Endothelial cell (in vitro differentiated cells): Measurements from ENCODE around the gene GDF11. TPM values are rescaled to one million over a fixed set of nuclear protein-coding genes. Genes with fewer than 3 reads are reported as not detected.

Source experiments
- DNase-seq: peaks from one replicate; pipeline ENCODE4 v3.0.0; 2021; ENCODE audit warnings: low spot score
- H3K27ac Mint-ChIP-seq: one replicate; pipeline ENCODE4 v1.8.0; 2021; ENCODE audit warnings: mixed read lengths, inconsistent platforms; ENCODE audit not compliant: unreplicated experiment
- H3K27me3 Mint-ChIP-seq: one replicate; pipeline ENCODE4 v1.8.0; 2021; ENCODE audit warnings: mild to moderate bottlenecking, moderate library complexity, mixed read lengths, inconsistent platforms; ENCODE audit not compliant: unreplicated experiment
- H3K36me3 Mint-ChIP-seq: one replicate; pipeline ENCODE4 v1.8.0; 2021; ENCODE audit warnings: mild to moderate bottlenecking, low read depth, mixed read lengths, inconsistent platforms; ENCODE audit not compliant: unreplicated experiment
- H3K4me1 Mint-ChIP-seq: one replicate; pipeline ENCODE4 v1.8.0; 2021; ENCODE audit warnings: mild to moderate bottlenecking, mixed read lengths, inconsistent platforms; ENCODE audit not compliant: unreplicated experiment
- H3K4me3 Mint-ChIP-seq: one replicate; pipeline ENCODE4 v1.8.0; 2021; ENCODE audit warnings: mild to moderate bottlenecking, mixed read lengths, inconsistent platforms; ENCODE audit not compliant: unreplicated experiment
- H3K9me3 Mint-ChIP-seq: one replicate; pipeline ENCODE4 v1.8.0; 2021; ENCODE audit warnings: mixed read lengths, inconsistent platforms; ENCODE audit not compliant: unreplicated experiment
- CTCF ChIP-seq: fragments of 200-600 bp; sonication (generic); IDR thresholded peaks from one replicate; pipeline ENCODE4 v1.5.0; 2021; ENCODE audit warnings: antibody characterized with exemption; ENCODE audit not compliant: unreplicated experiment
- total RNA-seq: library from RNA; stranded (reverse); fragmentation: NEBNext Ultra II Directional; extraction: Animal tissue kit (Norgen Biotek cat#: 25700); gene quantifications from one replicate; pipeline ENCODE4 v1.2.1, GENCODE V29; 2021; ENCODE audit not compliant: unreplicated experiment

GDF11 gene
- total RNA-seq, 1 donor from 2014 or later = 9.3 TPM

- no peak for TF ChIP-seq CTCF
- H3K4me3 Mint-ChIP-seq = no peak overlapping the region
- no peaks in the 10 kb centered on the region for H3K9me3 Mint-ChIP-seq
- H3K27me3 Mint-ChIP-seq = peaks cover 21% of the 10 kb centered on the region
- H3K27ac Mint-ChIP-seq = no peak overlapping the region
- H3K4me1 Mint-ChIP-seq = peaks cover 10% of the 10 kb centered on the region
- H3K36me3 Mint-ChIP-seq = peaks cover 7% of the 10 kb centered on the region
- no peak for DNase-seq
Measured at GRCh38 chr12:55703901-55704761, 38.8 kb upstream of the GDF11 start.

- no peaks in the 10 kb centered on the region for H3K9me3 Mint-ChIP-seq
- H3K4me3 Mint-ChIP-seq = no peak overlapping the region
- TF ChIP-seq CTCF = no peak
- H3K4me1 Mint-ChIP-seq = peaks cover 12% of the 10 kb centered on the region
- no peak for DNase-seq
- peaks cover 7% of the 10 kb centered on the region for H3K36me3 Mint-ChIP-seq
- H3K27ac Mint-ChIP-seq = no peak overlapping the region
- peaks cover 17% of the 10 kb centered on the region for H3K27me3 Mint-ChIP-seq
Measured at GRCh38 chr12:55704824-55705718, 37.9 kb upstream of the GDF11 start.

- H3K27me3 Mint-ChIP-seq = peaks cover 17% of the 10 kb centered on the region
Measured at GRCh38 chr12:55705782-55706402, 37.0 kb upstream of the GDF11 start.

GRCh38 chr12:55706568-55707218 is 36.2 kb upstream of the GDF11 start:
- Mint-ChIP-seq H3K27ac (no peak overlapping the region), H3K4me3 (peak overlapping the region; percentile 80), H3K4me1 (peaks cover 12% of the 10 kb centered on the region), H3K27me3 (peaks cover 17% of the 10 kb centered on the region), H3K9me3 (no peaks in the 10 kb centered on the region), H3K36me3 (peaks cover 5% of the 10 kb centered on the region)
- no peak for DNase-seq
- TF ChIP-seq CTCF = no peak

More at GRCh38 chr12:55705782-55706402, 37.0 kb upstream of the GDF11 start:
- peak; percentile 40 for DNase-seq
- Mint-ChIP-seq H3K4me1 (peaks cover 12% of the 10 kb centered on the region), H3K9me3 (no peaks in the 10 kb centered on the region), H3K27ac (no peak overlapping the region), H3K36me3 (peaks cover 7% of the 10 kb centered on the region), H3K4me3 (no peak overlapping the region)
- TF ChIP-seq CTCF = peak; percentile 47
